Occipital lobe (tissue), 2 donors: ENCODE data around the gene TEX11. TPM values are rescaled to one million over a fixed set of nuclear protein-coding genes. Genes with fewer than 3 reads are reported as not detected.
"Not testable (repeated sequence)": the region's sequence is repeated elsewhere in the genome, so short reads cannot be mapped to it uniquely, and the experiment has no call there.

Source experiments
- DNase-seq: peaks from one replicate; lab custom pipeline; 2025; lab: John Stamatoyannopoulos, UW
- total RNA-seq: library from RNA; depleted of rRNA; stranded (reverse); fragments of >200 nt; gene quantifications from one replicate; pipeline ENCODE4 v1.2.3, GENCODE V29; 2014

TEX11 gene
- total RNA-seq, 1 donor from 2014 or later = not detected

GRCh38 chrX:70605352-70605751 is 303.2 kb downstream of the TEX11 start:
- DNase-seq = no peak

GRCh38 chrX:70592091-70592490 is 316.4 kb downstream of the TEX11 start:
- DNase-seq = no peak

GRCh38 chrX:70587158-70587557 is 321.4 kb downstream of the TEX11 start:
- not testable (repeated sequence) for DNase-seq

GRCh38 chrX:70577442-70577841 is 331.1 kb downstream of the TEX11 start:
- DNase-seq = no peak

- not testable (repeated sequence) for DNase-seq
Observed at GRCh38 chrX:70569922-70570576, 338.5 kb downstream of the TEX11 start.

- no peak for DNase-seq
Observed at GRCh38 chrX:70554948-70555347, 353.6 kb downstream of the TEX11 start.

GRCh38 chrX:70554523-70554922 is 354.0 kb downstream of the TEX11 start:
- DNase-seq = no peak

GRCh38 chrX:70554081-70554480 is 354.4 kb downstream of the TEX11 start:
- DNase-seq = no peak

- DNase-seq = no peak
Observed at GRCh38 chrX:70553516-70553915, 355.0 kb downstream of the TEX11 start.

GRCh38 chrX:70552130-70552704 is 356.3 kb downstream of the TEX11 start:
- no peak for DNase-seq

- no peak for DNase-seq
Observed at GRCh38 chrX:70549429-70549828, 359.1 kb downstream of the TEX11 start.

GRCh38 chrX:70535198-70535597 is 373.3 kb downstream of the TEX11 start:
- DNase-seq = no peak

GRCh38 chrX:70527610-70528345 is 380.7 kb downstream of the TEX11 start:
- DNase-seq = no peak

- no peak for DNase-seq
Observed at GRCh38 chrX:70527053-70527452, 381.5 kb downstream of the TEX11 start.

- DNase-seq = no peak
Observed at GRCh38 chrX:70525733-70526132, 382.8 kb downstream of the TEX11 start.

- not testable (repeated sequence) for DNase-seq
Observed at GRCh38 chrX:70515692-70516091, 392.8 kb downstream of the TEX11 start.

GRCh38 chrX:70515270-70515669 is 393.2 kb downstream of the TEX11 start:
- not testable (repeated sequence) for DNase-seq

- no peak for DNase-seq
Observed at GRCh38 chrX:70509078-70509477, 399.4 kb downstream of the TEX11 start.

GRCh38 chrX:70508296-70508911 is 400.1 kb downstream of the TEX11 start:
- no peak for DNase-seq

GRCh38 chrX:70505451-70505841 is 403.1 kb downstream of the TEX11 start:
- no peak for DNase-seq

GRCh38 chrX:70504772-70505450 is 403.6 kb downstream of the TEX11 start:
- DNase-seq = no peak

GRCh38 chrX:70500826-70501225 is 407.7 kb downstream of the TEX11 start:
- no peak for DNase-seq
